HG03045 (cell line): ENCODE measurements around the gene PHACTR1.

Experiments
- ATAC-seq: cut with Tn5 transposase; IDR thresholded peaks from one replicate; pipeline ENCODE4 v1.9.1; 2021; ENCODE audit warnings: mild to moderate bottlenecking, moderate library complexity; ENCODE audit not compliant: unreplicated experiment

The PHACTR1 gene

GRCh38 chr6:13013681-13014503 lies 297.3 kb downstream of the PHACTR1 start:
- no peak for ATAC-seq

DNA sequence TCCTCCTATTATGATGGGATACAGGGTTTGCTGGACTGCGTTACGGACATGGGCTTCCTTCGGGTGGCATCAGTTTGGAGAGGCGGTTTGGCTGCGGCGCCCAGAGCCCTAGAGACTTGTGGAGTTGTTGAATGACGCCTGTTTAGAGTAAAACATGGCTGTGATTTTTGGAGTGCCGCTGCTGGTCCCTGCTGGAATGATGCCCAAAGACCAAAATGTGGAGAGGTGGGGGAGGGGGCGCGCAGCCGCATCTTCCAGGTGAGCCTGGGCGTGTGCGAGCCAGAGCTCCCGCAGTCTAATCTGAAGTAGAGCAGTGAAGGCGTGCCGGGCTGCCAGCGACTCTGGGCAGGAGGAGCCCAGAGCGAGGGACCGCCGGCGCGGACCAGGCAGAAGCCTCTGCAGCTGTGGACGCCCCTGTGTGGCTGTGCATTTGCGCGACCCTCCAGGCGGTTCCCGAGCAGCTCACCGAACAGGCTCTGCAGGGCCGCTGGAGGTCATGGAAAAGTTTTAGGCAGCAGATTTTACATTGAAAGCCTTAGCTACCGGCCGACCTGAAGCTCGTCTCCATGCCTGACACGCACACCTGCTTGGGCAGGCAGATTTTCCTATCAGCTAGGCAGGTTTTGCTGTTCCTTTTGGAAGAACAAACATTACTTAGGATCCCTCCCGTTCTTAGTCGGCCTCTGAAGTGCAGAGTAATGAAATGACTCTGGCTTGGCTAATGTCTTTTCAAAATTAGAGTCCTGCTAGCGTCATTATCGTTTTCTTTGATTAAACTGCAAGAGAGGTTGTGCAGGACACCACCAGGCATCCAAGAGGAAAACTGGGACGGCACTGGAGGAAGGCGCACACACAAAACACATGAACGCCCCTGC lies 298.2 kb downstream of the PHACTR1 start:
- ATAC-seq: no peak

DNA sequence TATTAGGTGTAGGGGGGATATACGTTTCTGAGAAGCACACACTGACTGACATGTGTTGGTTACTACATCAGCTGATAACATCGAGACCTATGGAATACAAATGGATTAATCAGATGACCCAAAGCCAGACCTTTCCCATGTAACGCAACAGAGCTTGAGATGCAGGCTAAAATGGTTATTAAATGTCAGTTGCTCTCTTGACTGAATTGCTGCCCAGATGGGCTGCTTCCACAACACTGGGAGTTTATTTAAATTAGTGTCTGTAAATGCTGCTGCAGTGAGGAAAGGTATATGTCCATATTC lies 298.8 kb downstream of the PHACTR1 start:
- ATAC-seq: no peak

- ATAC-seq: no peak
These were observed 308.0 kb downstream of the PHACTR1 start for GRCh38 chr6:13024616-13025015.

DNA sequence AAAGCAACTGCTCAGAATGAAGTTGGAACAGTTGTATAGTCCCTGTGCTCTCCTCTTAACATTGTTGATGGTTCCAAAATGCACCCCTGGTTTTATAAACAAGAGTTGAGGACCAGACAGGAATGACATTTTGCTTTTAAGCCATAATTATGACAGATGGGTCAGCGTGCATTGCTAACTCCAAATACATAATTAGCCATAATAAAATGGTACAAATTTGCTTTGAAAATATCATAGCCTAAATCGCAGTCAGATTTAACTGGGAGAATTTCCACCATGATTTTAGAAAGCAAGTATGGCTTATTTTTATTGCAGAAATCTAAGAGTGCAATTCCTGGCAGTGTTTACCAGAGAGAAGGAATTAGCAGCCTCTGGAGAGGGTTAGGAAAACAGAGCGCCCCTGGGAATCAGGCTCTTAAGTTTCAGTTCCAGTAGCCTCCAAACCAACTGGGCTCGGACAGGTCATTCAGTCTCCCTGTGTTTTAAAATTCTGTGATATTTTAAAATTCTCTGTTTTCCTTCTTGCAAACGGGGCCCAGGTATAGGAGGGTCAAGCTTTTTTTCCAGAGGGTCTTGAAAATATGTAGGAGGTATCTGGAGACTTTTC lies 309.4 kb downstream of the PHACTR1 start:
- no peak for ATAC-seq

DNA sequence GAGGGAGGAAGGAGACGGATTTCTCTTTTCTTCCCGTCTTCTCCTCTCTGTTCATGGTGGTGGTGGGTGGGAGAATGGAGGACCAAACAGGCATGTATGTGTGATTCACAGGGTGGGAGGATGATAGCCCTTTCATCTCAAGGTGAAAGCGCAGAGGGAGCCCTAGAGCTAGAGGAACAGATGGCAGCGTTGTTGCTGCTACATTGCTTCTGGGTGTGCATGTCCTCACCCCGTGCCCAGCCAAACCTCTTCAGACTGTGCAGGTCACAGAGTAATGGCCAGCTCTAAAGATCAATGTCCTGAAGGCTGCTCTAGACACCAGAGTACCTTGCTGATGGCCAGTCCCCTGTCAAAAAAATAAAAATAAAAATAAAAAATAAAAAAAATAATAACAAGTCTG lies 310.0 kb downstream of the PHACTR1 start:
- ATAC-seq: no peak

DNA sequence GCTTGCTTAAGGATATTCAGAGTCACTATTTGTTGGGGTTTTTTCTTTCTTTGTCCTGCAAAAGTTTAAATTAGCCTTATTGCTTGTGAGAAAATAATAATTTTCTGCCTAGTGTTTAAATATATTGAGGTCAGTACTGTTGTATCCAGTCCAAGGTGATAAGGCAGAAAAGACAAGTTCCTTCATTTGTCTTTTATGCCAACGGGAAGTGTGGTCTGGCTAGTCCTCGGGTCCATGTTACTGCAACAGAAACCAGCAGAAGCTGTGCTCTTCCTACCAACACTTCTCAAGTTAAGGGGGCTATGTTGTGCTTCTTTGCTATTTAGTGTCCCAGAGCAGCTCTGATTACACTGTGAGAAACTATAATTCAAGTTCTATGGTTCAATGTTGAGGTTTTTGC lies 310.6 kb downstream of the PHACTR1 start:
- ATAC-seq: no peak

- ATAC-seq: no peak
These were observed 313.8 kb downstream of the PHACTR1 start for GRCh38 chr6:13030396-13030795.

DNA sequence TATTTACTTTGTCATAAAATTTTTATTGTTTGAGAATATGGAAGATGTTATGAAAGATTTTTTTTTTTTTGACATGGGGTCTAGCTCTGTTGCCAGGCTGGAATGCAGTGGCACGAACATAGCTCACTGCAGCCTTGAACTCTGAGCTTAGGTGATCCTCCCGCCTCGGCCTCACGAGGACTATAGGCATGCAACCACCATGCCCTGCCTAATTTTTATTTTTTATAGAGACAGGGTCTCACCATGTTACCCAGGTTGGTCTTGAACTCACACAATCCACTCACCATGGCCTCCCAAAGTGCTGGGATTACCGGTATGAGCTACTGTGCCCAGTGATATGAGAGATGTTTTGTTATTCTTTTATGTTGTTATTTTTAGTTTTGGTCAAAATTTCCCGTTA lies 316.0 kb downstream of the PHACTR1 start:
- no peak for ATAC-seq

GRCh38 chr6:13033145-13033544 lies 316.6 kb downstream of the PHACTR1 start:
- ATAC-seq: no peak

- no peak for ATAC-seq
These were observed 317.7 kb downstream of the PHACTR1 start for GRCh38 chr6:13034316-13034715.

DNA sequence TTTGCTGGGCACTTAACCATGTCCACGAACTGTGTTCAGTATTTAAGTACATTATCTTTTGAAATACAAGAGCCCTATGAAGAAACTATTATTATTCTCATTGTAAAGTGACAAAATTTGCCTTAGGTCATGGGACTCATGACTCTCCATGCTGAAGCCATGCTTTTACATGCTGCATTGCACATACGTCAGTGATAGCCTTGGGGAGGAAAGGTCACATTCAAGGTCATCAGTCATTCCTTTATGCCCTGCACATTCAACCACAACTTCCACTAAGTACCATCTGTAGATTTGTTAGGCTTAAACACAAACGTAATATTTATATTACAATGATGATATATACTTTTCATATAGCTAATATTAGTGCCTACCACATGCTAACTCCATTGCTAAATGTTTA lies 319.0 kb downstream of the PHACTR1 start:
- no peak for ATAC-seq

GRCh38 chr6:13038315-13038714 lies 321.7 kb downstream of the PHACTR1 start:
- no peak for ATAC-seq

GRCh38 chr6:13038741-13039190 lies 322.2 kb downstream of the PHACTR1 start:
- no peak for ATAC-seq

DNA sequence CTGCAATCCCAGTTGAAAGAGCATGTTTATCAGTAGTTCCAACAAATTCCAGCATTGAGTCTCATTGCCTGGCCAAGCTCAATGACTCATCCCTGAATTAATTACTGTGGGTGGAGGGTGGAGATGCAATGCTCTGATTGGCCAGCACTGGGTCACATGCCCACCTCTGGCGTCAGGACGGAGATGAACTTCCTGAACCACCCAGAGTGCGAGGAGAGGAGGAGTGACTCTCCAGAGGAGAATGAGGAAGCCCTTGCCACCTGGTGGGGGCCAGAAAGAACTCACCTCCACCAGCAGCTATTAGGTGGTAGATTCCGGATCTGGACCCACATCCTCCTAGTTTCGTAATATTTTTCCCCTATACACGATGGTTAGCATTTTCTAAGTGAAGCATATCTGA lies 327.8 kb downstream of the PHACTR1 start:
- ATAC-seq: no peak

- no peak for ATAC-seq
These were observed 328.3 kb downstream of the PHACTR1 start for GRCh38 chr6:13044896-13045295.

DNA sequence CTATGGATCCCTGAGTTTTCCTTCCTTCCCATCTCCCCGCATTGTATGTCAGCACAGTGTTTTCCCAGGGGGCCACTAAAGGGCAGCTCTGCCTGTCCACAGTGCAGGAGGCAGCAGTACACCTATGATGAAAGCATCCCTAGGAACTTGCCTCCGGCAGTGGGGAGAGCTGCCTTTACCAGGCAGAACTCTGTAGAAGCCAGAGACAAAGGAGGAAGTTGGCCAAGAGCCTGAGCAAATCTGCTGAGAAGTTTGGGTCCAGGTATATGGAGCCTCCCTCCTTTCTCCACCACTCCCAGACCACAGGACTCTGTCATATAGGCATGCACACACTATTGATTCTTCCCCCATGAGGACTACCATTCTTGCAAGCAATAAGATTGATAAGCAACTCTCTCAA lies 329.1 kb downstream of the PHACTR1 start:
- ATAC-seq: no peak

DNA sequence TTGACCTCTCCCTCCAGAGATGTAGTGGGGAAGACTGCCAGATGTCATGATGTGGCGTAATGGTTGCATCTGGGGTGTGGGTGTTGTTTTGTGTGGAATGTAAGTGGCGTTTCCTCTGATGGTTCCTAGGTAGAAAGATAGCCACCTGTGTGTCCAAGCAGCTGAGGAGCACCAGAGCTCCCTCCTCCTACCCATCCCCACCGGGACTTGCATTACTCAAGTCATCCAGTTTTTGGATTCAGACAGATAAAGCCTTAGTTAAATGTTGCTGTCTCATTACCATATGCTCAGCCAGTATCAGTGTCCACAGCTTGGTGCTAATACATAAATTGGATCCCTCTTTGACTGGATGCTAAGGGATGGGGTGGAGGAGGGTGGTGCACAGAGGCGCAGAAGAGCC lies 329.5 kb downstream of the PHACTR1 start:
- no peak for ATAC-seq

DNA sequence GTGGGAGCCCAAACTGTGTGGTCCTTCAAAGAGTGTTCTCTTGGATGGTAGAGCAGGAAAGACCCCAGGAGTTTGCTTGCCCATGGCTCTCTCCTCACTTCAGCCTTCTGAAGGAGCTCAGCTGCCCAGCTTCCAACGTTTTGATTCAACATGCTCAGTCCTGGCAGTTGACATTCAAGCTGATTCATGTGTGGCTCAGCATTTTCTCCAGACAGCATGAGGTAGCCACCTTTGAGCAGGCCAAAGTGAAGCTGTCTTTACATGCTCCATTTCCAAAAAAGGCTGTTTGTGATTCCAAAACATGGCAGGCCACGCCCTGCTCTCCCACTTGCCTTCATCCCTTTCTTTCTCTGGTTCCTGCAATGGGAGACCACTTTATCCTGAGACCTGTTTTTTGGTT lies 331.5 kb downstream of the PHACTR1 start:
- no peak for ATAC-seq

GRCh38 chr6:13049666-13050254 lies 333.2 kb downstream of the PHACTR1 start:
- ATAC-seq: no peak

GRCh38 chr6:13053006-13053461 lies 336.5 kb downstream of the PHACTR1 start:
- ATAC-seq: no peak
